ENCODE results near the gene SCTR. TPM values are rescaled to one million over a fixed set of nuclear protein-coding genes. Genes with fewer than 3 reads are reported as not detected.

Gene SCTR
- total and polyA plus RNA-seq, 2 of the 13 experiments (the other 11 are each of a cell fraction or from before 2014, with no cell fraction given) = not detected

DNA sequence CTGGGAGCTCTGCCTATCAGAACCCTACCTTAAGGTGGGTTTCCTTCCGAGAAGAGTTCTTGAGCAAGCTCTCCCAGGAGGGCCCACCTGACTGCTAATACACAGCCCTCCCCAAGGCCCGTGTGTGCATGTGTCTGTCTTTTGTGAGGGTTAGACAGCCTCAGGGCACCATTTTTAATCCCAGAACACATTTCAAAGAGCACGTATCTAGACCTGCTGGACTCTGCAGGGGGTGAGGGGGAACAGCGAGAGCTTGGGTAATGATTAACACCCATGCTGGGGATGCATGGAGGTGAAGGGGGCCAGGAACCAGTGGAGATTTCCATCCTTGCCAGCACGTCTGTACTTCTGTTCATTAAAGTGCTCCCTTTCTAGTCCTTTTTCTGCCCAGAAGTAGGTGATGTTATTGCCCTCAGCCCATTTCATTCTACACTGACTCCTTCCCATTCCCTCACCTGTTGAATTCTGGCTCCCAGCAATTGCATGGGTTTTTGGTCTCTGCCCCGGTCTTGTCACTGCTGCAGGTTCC is 86.1 kb downstream of the SCTR start (continued):
- TF ChIP-seq HNF4G (IDR thresholded peaks at IDR 0.05; ENCODE audit: borderline replicate concordance, low read depth, low read length) (0 out of 2 replicates have a peak, but pooled peaks have one; percentile 28), HNF4G (CRISPR knock-in tag; IDR thresholded peaks at IDR 0.05; ENCODE audit: borderline replicate concordance, low read depth) (peak; percentile 22; the same call in 1 of the 2 replicates), PAF1 (CRISPR knock-in tag; IDR thresholded peaks at IDR 0.05) (no peak), NFYB (CRISPR knock-in tag; IDR thresholded peaks at IDR 0.05) (0 out of 2 replicates have a peak, but pooled peaks have one; percentile 2), ZNF713 (CRISPR knock-in tag; IDR thresholded peaks at IDR 0.05) (no peak)

DNA sequence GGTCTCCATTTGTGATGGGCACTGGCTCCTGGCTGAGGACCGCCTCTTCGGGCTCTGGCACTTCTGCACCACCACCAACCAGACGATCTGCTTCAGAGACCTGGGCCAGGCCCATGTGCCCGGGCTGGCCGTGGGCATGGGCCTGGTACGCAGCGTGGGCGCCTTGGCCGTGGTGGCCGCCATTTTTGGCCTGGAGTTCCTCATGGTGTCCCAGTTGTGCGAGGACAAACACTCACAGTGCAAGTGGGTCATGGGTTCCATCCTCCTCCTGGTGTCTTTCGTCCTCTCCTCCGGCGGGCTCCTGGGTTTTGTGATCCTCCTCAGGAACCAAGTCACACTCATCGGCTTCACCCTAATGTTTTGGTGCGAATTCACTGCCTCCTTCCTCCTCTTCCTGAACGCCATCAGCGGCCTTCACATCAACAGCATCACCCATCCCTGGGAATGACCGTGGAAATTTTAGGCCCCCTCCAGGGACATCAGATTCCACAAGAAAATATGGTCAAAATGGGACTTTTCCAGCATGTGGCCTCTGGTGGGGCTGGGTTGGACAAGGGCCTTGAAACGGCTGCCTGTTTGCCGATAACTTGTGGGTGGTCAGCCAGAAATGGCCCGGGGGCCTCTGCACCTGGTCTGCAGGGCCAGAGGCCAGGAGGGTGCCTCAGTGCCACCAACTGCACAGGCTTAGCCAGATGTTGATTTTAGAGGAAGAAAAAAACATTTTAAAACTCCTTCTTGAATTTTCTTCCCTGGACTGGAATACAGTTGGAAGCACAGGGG is 87.1 kb downstream of the SCTR start:
- Histone ChIP-seq H2AFZ (ENCODE audit: low read length) (no peak overlapping the region), H3K4me3 (replicated peaks in 1 of 3; ENCODE audit: insufficient read depth in 1 of 3, low read depth in 2 of 3, low read length in 3 of 3) (no peak overlapping the region), H3K27me3 (ENCODE audit: control insufficient read depth in 1 of 2, insufficient read depth in 2 of 2, low read length in 2 of 2) (no peaks in the 10 kb centered on the region; a peak in 1 of 5 replicates), H3K4me2 (ENCODE audit: low read depth, low read length) (peak overlapping the region; percentile 72), H3K79me2 (ENCODE audit: insufficient read depth, low read length) (peaks cover 64% of the 10 kb centered on the region), H3K27ac (ENCODE audit: extremely low read length, insufficient read depth, low read length) (peak overlapping the region; percentile 76), H3K9ac (ENCODE audit: insufficient read depth, low read depth, low read length) (peak overlapping the region; percentile 25; the same call in 1 of the 2 replicates), H3K9me3 (ENCODE audit: low read length) (no peaks in the 10 kb centered on the region), H3K4me1 (ENCODE audit: insufficient read depth, low read length) (peaks cover 96% of the 10 kb centered on the region), H4K20me1 (ENCODE audit: insufficient read depth, low read length) (peaks cover 11% of the 10 kb centered on the region; the same call in 1 of the 2 replicates), H3K36me3 (replicated peaks in 1 of 2; ENCODE audit: control insufficient read depth in 1 of 2, insufficient read depth in 2 of 2, low read length in 2 of 2) (peaks cover 0 to 2% of the 10 kb centered on the region in 2 experiments; a peak in 3 of 5 replicates)
- CTCF ChIA-PET (ENCODE audit: low intra/inter-chr PET ratio, low total read pairs) = no interaction called here
- no TSS peak for BruUV-seq (replicated peaks)
- POLR2A ChIA-PET = interaction anchor here (0.8 to 1.4 kb wide), 6 partner anchors 8 to 242 kb away, joined by 3 to 4 read pairs (median 3); partner anchors contain the start of genes C2orf76, DBI and TMEM177
- in situ Hi-C loops (cut with HindIII; ENCODE audit: extremely low pct_ligation_motif_present, low pct_unique_long_range_greater_than_20kb) = loop anchor here (5.0 kb wide), 1 partner anchor 35 kb away; no protein-coding TSS in a partner anchor
- FAIRE-seq (no peak), ATAC-seq (no peak), DNase-seq (ENCODE audit: low spot score) (no peak)
- 98% methylated on average over 21 of the region's 22 CpGs for WGBS (ENCODE audit: low lambda C conversion rate)
- intact Hi-C loops (cut with micrococcal nuclease; ENCODE audit: unreplicated experiment) = no loop called here
- 0 out of 2 replicates have a peak, but pooled peaks have one; percentile 71 for TF ChIP-seq ZNF572 (CRISPR knock-in tag; IDR thresholded peaks at IDR 0.05)
- TF ChIP-seq ZNF569 (CRISPR knock-in tag; IDR thresholded peaks at IDR 0.05; ENCODE audit: borderline replicate concordance) = no peak
- TF ChIP-seq PTBP1 (IDR thresholded peaks at IDR 0.05; ENCODE audit: low read depth, low read length, poor library complexity, severe bottlenecking) = no peak
- TF ChIP-seq AHR (CRISPR knock-in tag; IDR thresholded peaks at IDR 0.05) = no peak
- TF ChIP-seq ONECUT2 (CRISPR knock-in tag; IDR thresholded peaks at IDR 0.05) = no peak
- TF ChIP-seq, protein P1, sequence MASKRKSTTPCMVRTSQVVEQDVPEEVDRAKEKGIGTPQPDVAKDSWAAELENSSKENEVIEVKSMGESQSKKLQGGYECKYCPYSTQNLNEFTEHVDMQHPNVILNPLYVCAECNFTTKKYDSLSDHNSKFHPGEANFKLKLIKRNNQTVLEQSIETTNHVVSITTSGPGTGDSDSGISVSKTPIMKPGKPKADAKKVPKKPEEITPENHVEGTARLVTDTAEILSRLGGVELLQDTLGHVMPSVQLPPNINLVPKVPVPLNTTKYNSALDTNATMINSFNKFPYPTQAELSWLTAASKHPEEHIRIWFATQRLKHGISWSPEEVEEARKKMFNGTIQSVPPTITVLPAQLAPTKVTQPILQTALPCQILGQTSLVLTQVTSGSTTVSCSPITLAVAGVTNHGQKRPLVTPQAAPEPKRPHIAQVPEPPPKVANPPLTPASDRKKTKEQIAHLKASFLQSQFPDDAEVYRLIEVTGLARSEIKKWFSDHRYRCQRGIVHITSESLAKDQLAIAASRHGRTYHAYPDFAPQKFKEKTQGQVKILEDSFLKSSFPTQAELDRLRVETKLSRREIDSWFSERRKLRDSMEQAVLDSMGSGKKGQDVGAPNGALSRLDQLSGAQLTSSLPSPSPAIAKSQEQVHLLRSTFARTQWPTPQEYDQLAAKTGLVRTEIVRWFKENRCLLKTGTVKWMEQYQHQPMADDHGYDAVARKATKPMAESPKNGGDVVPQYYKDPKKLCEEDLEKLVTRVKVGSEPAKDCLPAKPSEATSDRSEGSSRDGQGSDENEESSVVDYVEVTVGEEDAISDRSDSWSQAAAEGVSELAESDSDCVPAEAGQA (IDR thresholded peaks at IDR 0.05; ENCODE audit: low read depth) = no peak
- TF ChIP-seq, protein P1 (CRISPR knock-in tag; IDR thresholded peaks at IDR 0.05; ENCODE audit: borderline replicate concordance) = no peak
- no peak for TF ChIP-seq ZSCAN22 (CRISPR knock-in tag; IDR thresholded peaks at IDR 0.05)
- no peak for TF ChIP-seq ZFP36 (IDR thresholded peaks at IDR 0.05; ENCODE audit: borderline replicate concordance, low read depth, low read length, partially characterized antibody)
